T47D (cell line): ENCODE data around the gene PNKD.

Experiments
- DNase-seq, 2 experiments: peaks; one replicate each; pipeline versions ENCODE4 v3.0.0 to v3.0.0-alpha.2; 2011 to 2012; ENCODE audit warnings: low read depth in 1 of 2, low spot score in 1 of 2
- JUND ChIP-seq: IDR thresholded peaks from 2 replicates; pipeline ENCODE4 v1.6.1; 2012; ENCODE audit warnings: low read depth
- in situ Hi-C: cut with HindIII; loops from 2 replicates; pipeline ENCODE4 v1.10.0; 2016; ENCODE audit warnings: low sequenced_read_pairs, low pct_unique_long_range_greater_than_20kb

The PNKD gene

GRCh38 chr2:218281449-218281848 is 11.1 kb downstream of the PNKD start:
- in situ Hi-C loops, result no loop called here
- no peak for TF ChIP-seq JUND
- peak in 1 of 2 experiments; percentile 21 for DNase-seq

GRCh38 chr2:218282173-218282991 is 12.1 kb downstream of the PNKD start:
- peak; percentile 11; the same call in 1 of the 2 replicates for TF ChIP-seq JUND
- in situ Hi-C loops, result no loop called here
- peak; percentile 65 to 90 for DNase-seq

GRCh38 chr2:218284106-218284811 is 13.9 kb downstream of the PNKD start:
- in situ Hi-C loops, result no loop called here
- TF ChIP-seq JUND, result no peak
- DNase-seq, result peak in 1 of 2 experiments; percentile 50

GRCh38 chr2:218285604-218286003 is 15.3 kb downstream of the PNKD start:
- DNase-seq, result peak in 1 of 2 experiments; percentile 69
- in situ Hi-C loops, result no loop called here
- TF ChIP-seq JUND, result no peak

GRCh38 chr2:218286570-218287459 is 16.5 kb downstream of the PNKD start:
- no peak for TF ChIP-seq JUND
- in situ Hi-C loops, result no loop called here
- peak; percentile 70 to 90 for DNase-seq

GRCh38 chr2:218289639-218290315 is 19.5 kb downstream of the PNKD start:
- TF ChIP-seq JUND, result no peak
- no peak for DNase-seq
- in situ Hi-C loops, result no loop called here

- TF ChIP-seq JUND, result no peak
- in situ Hi-C loops, result no loop called here
- DNase-seq, result no peak
Measured at GRCh38 chr2:218290316-218291261, 20.3 kb downstream of the PNKD start.

GRCh38 chr2:218291318-218292047 is 21.2 kb downstream of the PNKD start:
- no peak for TF ChIP-seq JUND
- no peak for DNase-seq
- in situ Hi-C loops, result no loop called here

- peak; percentile 65 to 72 for DNase-seq
- in situ Hi-C loops, result no loop called here
- no peak for TF ChIP-seq JUND
Measured at GRCh38 chr2:218292048-218293014, 22.0 kb downstream of the PNKD start, which contains the start of gene TMBIM1. Gene TMBIM1 (minus strand): TSS chr2:218292503. CDS start chr2:218282141, 10,362 bp downstream.
